HEK293 (cell line): Measurements from ENCODE around the gene UBAC2.

Experiments
- CTCF ChIA-PET: fragments of 350-600 bp; formaldehyde crosslinking; extraction: SDS; loops from one replicate; lab custom pipeline; 2021; ENCODE audit warnings: antibody characterized with exemption; lab: Yijun Ruan, JAX
- POLR2A ChIA-PET: fragments of 300-600 bp; formaldehyde crosslinking; extraction: SDS; loops from one replicate; lab custom pipeline; 2020; ENCODE audit warnings: antibody characterized with exemption, inconsistent platforms; lab: Yijun Ruan, JAX
- H3K27ac ChIP-seq: fragments of 200-500 bp; sonication (Bioruptor generic); 2 replicates; pipeline ENCODE4 v1.5.1; 2014; ENCODE audit warnings: low read depth, low read length, control low read depth, inconsistent platforms; ENCODE audit errors: extremely low read depth
- H3K36me3 ChIP-seq, 2 experiments: fragments of 200-500 bp in 1 of 2; sonication (Bioruptor generic) in 1 of 2; 1 replicate in 1 of 2; 2 replicates in 1 of 2; pipeline ENCODE4 v1.5.1; 2014 to 2017; ENCODE audit warnings: inconsistent platforms in 2 of 2, low read length in 2 of 2; ENCODE audit not compliant: control insufficient read depth in 2 of 2, insufficient read depth in 1 of 2
- H3K4me1 ChIP-seq: fragments of 200-500 bp; sonication (Bioruptor generic); 2 replicates; pipeline ENCODE4 v1.5.1; 2014; ENCODE audit warnings: mild to moderate bottlenecking, low read length, inconsistent platforms; ENCODE audit not compliant: control insufficient read depth, insufficient read depth
- H3K4me3 ChIP-seq: 2 replicates; pipeline ENCODE4 v1.5.1; 2011; ENCODE audit warnings: low read depth, mild to moderate bottlenecking, control low read depth, low read length, moderate library complexity
- H3K9me3 ChIP-seq: fragments of 200-500 bp; sonication (Bioruptor generic); 2 replicates; pipeline ENCODE4 v1.5.1; 2014; ENCODE audit warnings: low read depth, low read length, inconsistent platforms; ENCODE audit not compliant: control insufficient read depth, insufficient read depth
- EGR2 ChIP-seq: fragments of 450-650 bp; formaldehyde crosslinking; IDR thresholded peaks from 2 replicates; pipeline ENCODE4 v1.5.1; 2016; ENCODE audit warnings: low read depth, missing biosample characterization, missing genetic modification characterization
- IKZF3 ChIP-seq: fragments of 450-650 bp; IDR thresholded peaks from 2 replicates; pipeline ENCODE4 v1.5.0; 2018; ENCODE audit warnings: missing biosample characterization, mild to moderate bottlenecking, missing genetic modification characterization, moderate library complexity
- KLF7 ChIP-seq: fragments of 450-650 bp; formaldehyde crosslinking; IDR thresholded peaks from 2 replicates; pipeline ENCODE4 v1.5.1; 2016; ENCODE audit warnings: missing biosample characterization, missing genetic modification characterization, borderline replicate concordance
- RBAK ChIP-seq: fragments of 450-650 bp; formaldehyde crosslinking; IDR thresholded peaks from 2 replicates; pipeline ENCODE4 v1.5.1; 2016; ENCODE audit warnings: missing biosample characterization, missing genetic modification characterization
- REST ChIP-seq: fragments of 450-650 bp; formaldehyde crosslinking; IDR thresholded peaks from 2 replicates; pipeline ENCODE4 v1.5.1; 2016; ENCODE audit warnings: missing biosample characterization, missing genetic modification characterization
- WT1 ChIP-seq: fragments of 450-650 bp; formaldehyde crosslinking; IDR thresholded peaks from 2 replicates; pipeline ENCODE4 v1.5.1; 2016; ENCODE audit warnings: missing biosample characterization, missing genetic modification characterization
- ZBTB49 ChIP-seq: fragments of 450-650 bp; formaldehyde crosslinking; IDR thresholded peaks from 2 replicates; pipeline ENCODE4 v1.5.1; 2016; ENCODE audit warnings: missing biosample characterization, missing genetic modification characterization, low read depth
- ZNF132 ChIP-seq: fragments of 450-650 bp; formaldehyde crosslinking; IDR thresholded peaks from 2 replicates; pipeline ENCODE4 v1.5.1; 2017; ENCODE audit warnings: missing biosample characterization, missing genetic modification characterization, borderline replicate concordance
- ZNF2 ChIP-seq: fragments of 450-650 bp; formaldehyde crosslinking; IDR thresholded peaks from 2 replicates; pipeline ENCODE4 v1.5.1; 2016; ENCODE audit warnings: missing biosample characterization, missing genetic modification characterization
- ZNF223 ChIP-seq: fragments of 450-650 bp; formaldehyde crosslinking; IDR thresholded peaks from 2 replicates; pipeline ENCODE4 v1.5.1; 2016; ENCODE audit warnings: missing biosample characterization, missing genetic modification characterization
- ZNF26 ChIP-seq: fragments of 450-650 bp; formaldehyde crosslinking; IDR thresholded peaks from 2 replicates; pipeline ENCODE4 v1.5.1; 2016; ENCODE audit warnings: missing biosample characterization, missing genetic modification characterization
- ZNF274 ChIP-seq, 2 experiments: fragments of 200-500 bp in 1 of 2; fragments of 450-650 bp in 1 of 2; sonication (Bioruptor generic) in 1 of 2; formaldehyde crosslinking in 1 of 2; IDR thresholded peaks; 2 replicates each; pipeline versions ENCODE4 v1.5.1 to v1.6.1; 2014 to 2016; ENCODE audit warnings: borderline replicate concordance in 1 of 2, inconsistent platforms in 1 of 2, low read length in 1 of 2, missing biosample characterization in 1 of 2, missing genetic modification characterization in 1 of 2
- ZNF433 ChIP-seq: fragments of 450-650 bp; formaldehyde crosslinking; IDR thresholded peaks from 2 replicates; pipeline ENCODE4 v1.5.1; 2016; ENCODE audit warnings: missing biosample characterization, missing genetic modification characterization, low read depth
- ZNF530 ChIP-seq: fragments of 450-650 bp; formaldehyde crosslinking; IDR thresholded peaks from 2 replicates; pipeline ENCODE4 v1.5.1; 2016; ENCODE audit warnings: low read depth, missing biosample characterization, missing genetic modification characterization
- ZNF548 ChIP-seq: fragments of 450-650 bp; formaldehyde crosslinking; IDR thresholded peaks from 2 replicates; pipeline ENCODE4 v1.5.1; 2016; ENCODE audit warnings: missing biosample characterization, missing genetic modification characterization
- ZNF560 ChIP-seq: fragments of 450-650 bp; formaldehyde crosslinking; IDR thresholded peaks from 2 replicates; pipeline ENCODE4 v1.5.1; 2017; ENCODE audit warnings: missing biosample characterization, missing genetic modification characterization, borderline replicate concordance
- ZNF610 ChIP-seq: fragments of 450-650 bp; formaldehyde crosslinking; IDR thresholded peaks from 2 replicates; pipeline ENCODE4 v1.5.1; 2016; ENCODE audit warnings: missing biosample characterization, missing genetic modification characterization, borderline replicate concordance
- ZNF629 ChIP-seq: fragments of 450-650 bp; formaldehyde crosslinking; IDR thresholded peaks from 2 replicates; pipeline ENCODE4 v1.5.1; 2017; ENCODE audit warnings: missing biosample characterization, missing genetic modification characterization
- ZNF664 ChIP-seq: fragments of 450-650 bp; formaldehyde crosslinking; IDR thresholded peaks from 2 replicates; pipeline ENCODE4 v1.5.1; 2016; ENCODE audit warnings: missing biosample characterization, missing genetic modification characterization
- ZNF704 ChIP-seq: fragments of 450-650 bp; formaldehyde crosslinking; IDR thresholded peaks from 2 replicates; pipeline ENCODE4 v1.5.1; 2016; ENCODE audit warnings: missing biosample characterization, missing genetic modification characterization
- ZNF747 ChIP-seq: fragments of 450-650 bp; formaldehyde crosslinking; IDR thresholded peaks from 2 replicates; pipeline ENCODE4 v1.5.1; 2016; ENCODE audit warnings: missing biosample characterization, missing genetic modification characterization
- ZNF768 ChIP-seq: fragments of 450-650 bp; formaldehyde crosslinking; IDR thresholded peaks from 2 replicates; pipeline ENCODE4 v1.5.1; 2018; ENCODE audit warnings: missing biosample characterization, mild to moderate bottlenecking, missing genetic modification characterization

The UBAC2 gene

GRCh38 chr13:99322297-99323103 is 121.8 kb downstream of the UBAC2 start:
- TF ChIP-seq KLF7 (tag by site-specific recombination) (no peak), ZNF664 (tag by site-specific recombination) (no peak), ZNF768 (tag by site-specific recombination) (no peak), ZNF274 (IDR thresholded peaks at IDR 0.05; ENCODE audit: low read length) (no peak), ZNF274 (tag by site-specific recombination; IDR thresholded peaks at IDR 0.05; ENCODE audit: borderline replicate concordance) (no peak), ZNF433 (tag by site-specific recombination) (no peak), ZNF548 (tag by site-specific recombination) (no peak), IKZF3 (tag by site-specific recombination) (no peak), RBAK (tag by site-specific recombination) (no peak), ZNF2 (tag by site-specific recombination) (no peak), ZNF560 (tag by site-specific recombination) (no peak)
- TF ChIP-seq, all 188 proteins: peak for 0
- 0 out of 2 replicates have a peak, but pooled peaks cover 5% of the 10 kb centered on the region for H3K4me1 ChIP-seq
- CTCF ChIA-PET, result interaction anchor here (0.6 to 0.7 kb wide), 2 partner anchors 16 to 19 kb away, joined by 3 read pairs; no protein-coding TSS in a partner anchor
- H3K36me3 ChIP-seq, result no peaks in the 10 kb centered on the region
- no peaks in the 10 kb centered on the region for H3K9me3 ChIP-seq
- H3K27ac ChIP-seq, result no peak overlapping the region
- POLR2A ChIA-PET, result no interaction called here
- no peak overlapping the region for H3K4me3 ChIP-seq

- H3K4me3 ChIP-seq, result no peak overlapping the region
- TF ChIP-seq REST (tag by site-specific recombination) (no peak), ZNF132 (no peak), WT1 (peak; percentile 51), ZNF629 (tag by site-specific recombination) (no peak)
- TF ChIP-seq, all 188 proteins: peak for 1
- peaks cover 0 to 2% of the 10 kb centered on the region in 2 experiments; a peak in 1 of 3 replicates for H3K36me3 ChIP-seq
- 0 out of 2 replicates have a peak, but pooled peaks cover 5% of the 10 kb centered on the region for H3K4me1 ChIP-seq
- H3K27ac ChIP-seq, result no peak overlapping the region
- ChIA-PET CTCF (interaction anchor here (0.7 to 0.8 kb wide), 2 partner anchors 17 to 147 kb away, joined by 3 to 4 read pairs; no protein-coding TSS in a partner anchor), POLR2A (no interaction called here)
- H3K9me3 ChIP-seq, result no peaks in the 10 kb centered on the region
These were observed 122.8 kb downstream of the UBAC2 start for GRCh38 chr13:99323488-99323887.

GRCh38 chr13:99326012-99326411 is 125.4 kb downstream of the UBAC2 start:
- no peak overlapping the region for H3K4me3 ChIP-seq
- ChIA-PET CTCF (no interaction called here), POLR2A (no interaction called here)
- TF ChIP-seq ZNF530 (tag by site-specific recombination) (no peak), ZNF610 (tag by site-specific recombination) (no peak), ZBTB49 (no peak), ZNF747 (tag by site-specific recombination) (no peak), EGR2 (tag by site-specific recombination) (no peak), ZNF223 (no peak), ZNF26 (no peak), ZNF704 (tag by site-specific recombination) (no peak)

More at GRCh38 chr13:99326012-99326411, 125.4 kb downstream of the UBAC2 start:
- peaks cover 0 to 8% of the 10 kb centered on the region in 2 experiments; a peak in 1 of 3 replicates for H3K36me3 ChIP-seq
- no peak overlapping the region for H3K27ac ChIP-seq
- H3K4me1 ChIP-seq, result 0 out of 2 replicates have a peak, but pooled peaks cover 2% of the 10 kb centered on the region
- no peaks in the 10 kb centered on the region for H3K9me3 ChIP-seq
